GM23338 (cell line): Measurements from ENCODE around the gene TRAPPC12. TPM values are rescaled to one million over a fixed set of nuclear protein-coding genes. Genes with fewer than 3 reads are reported as not detected.

Experiments used
- ATAC-seq: fragments of 200-7000 bp; cut with Tn5 transposase; 3 replicates; pipeline ENCODE4 v1.9.1; 2020
- DNase-seq: peaks from one replicate; pipeline ENCODE4 v3.0.0-alpha.2; 2015; ENCODE audit warnings: low spot score
- H2AFZ ChIP-seq: fragments of 200-600 bp; sonication (generic); 2 replicates; pipeline ENCODE4 v1.8.0; 2016; ENCODE audit warnings: antibody characterized with exemption, mild to moderate bottlenecking, moderate library complexity
- H3F3A ChIP-seq: fragments of 200-600 bp; sonication (generic); replicated peaks from 2 replicates; pipeline ENCODE4 v1.8.0; 2017; ENCODE audit warnings: antibody characterized with exemption, mixed run types, low read depth
- H3K27ac ChIP-seq: fragments of 200-600 bp; sonication (generic); 2 replicates; pipeline ENCODE4 v1.6.1; 2016; ENCODE audit warnings: low read depth
- H3K27me3 ChIP-seq: fragments of 200-600 bp; sonication (generic); 2 replicates; pipeline ENCODE4 v1.8.0; 2016; ENCODE audit warnings: mild to moderate bottlenecking, mixed run types, moderate library complexity; ENCODE audit not compliant: insufficient read depth
- H3K36me3 ChIP-seq: fragments of 200-600 bp; sonication (generic); 2 replicates; pipeline ENCODE4 v1.8.0; 2016; ENCODE audit warnings: mild to moderate bottlenecking; ENCODE audit not compliant: insufficient read depth
- H3K4me1 ChIP-seq: fragments of 200-600 bp; sonication (generic); 2 replicates; pipeline ENCODE4 v1.8.0; 2016; ENCODE audit warnings: mild to moderate bottlenecking, moderate library complexity; ENCODE audit not compliant: insufficient read depth
- H3K4me2 ChIP-seq: fragments of 200-600 bp; sonication (generic); 2 replicates; pipeline ENCODE4 v1.7.1; 2017; ENCODE audit warnings: mixed run types
- H3K4me3 ChIP-seq: fragments of 200-600 bp; sonication (generic); 2 replicates; pipeline ENCODE4 v1.6.1; 2016; ENCODE audit warnings: mixed run types
- H3K79me2 ChIP-seq: fragments of 200-600 bp; sonication (generic); replicated peaks from 2 replicates; pipeline ENCODE4 v1.8.0; 2017; ENCODE audit warnings: mild to moderate bottlenecking; ENCODE audit not compliant: insufficient read depth
- H3K9me2 ChIP-seq: fragments of 200-600 bp; sonication (generic); 2 replicates; pipeline ENCODE4 v1.8.0; 2017; ENCODE audit not compliant: insufficient read depth
- H4K20me1 ChIP-seq: fragments of 200-600 bp; sonication (generic); replicated peaks from 2 replicates; pipeline ENCODE4 v1.8.0; 2017; ENCODE audit warnings: mild to moderate bottlenecking; ENCODE audit not compliant: insufficient read depth
- H3K27ac Mint-ChIP-seq: 2 replicates; pipeline ENCODE4 v1.8.0; 2020; ENCODE audit warnings: inconsistent platforms, mild to moderate bottlenecking, moderate library complexity, mixed read lengths
- H3K27me3 Mint-ChIP-seq: 3 replicates; pipeline ENCODE4 v1.8.0; 2022; ENCODE audit warnings: low read depth, mild to moderate bottlenecking, moderate library complexity, mixed read lengths, inconsistent platforms; ENCODE audit not compliant: insufficient read depth, poor library complexity
- H3K36me3 Mint-ChIP-seq: 3 replicates; pipeline ENCODE4 v1.8.0; 2021; ENCODE audit warnings: low read depth, mild to moderate bottlenecking, inconsistent platforms, moderate library complexity, mixed read lengths
- H3K4me1 Mint-ChIP-seq: 3 replicates; pipeline ENCODE4 v1.8.0; 2020; ENCODE audit warnings: mild to moderate bottlenecking, inconsistent platforms, mixed read lengths
- H3K4me3 Mint-ChIP-seq: 3 replicates; pipeline ENCODE4 v1.8.0; 2021; ENCODE audit warnings: moderate library complexity, mild to moderate bottlenecking, inconsistent platforms, mixed read lengths
- H3K9me3 Mint-ChIP-seq: 3 replicates; pipeline ENCODE4 v1.8.0; 2020; ENCODE audit warnings: moderate library complexity, mild to moderate bottlenecking, inconsistent platforms, mixed read lengths
- CREB1 ChIP-seq: fragments of 250-450 bp; sonication (Bioruptor Pico); IDR thresholded peaks from 2 replicates; pipeline ENCODE4 v1.5.0; 2020; ENCODE audit warnings: low read depth, mild to moderate bottlenecking, moderate library complexity
- EZH2 ChIP-seq: fragments of 200-600 bp; sonication (generic); IDR thresholded peaks from one replicate; pipeline ENCODE4 v1.8.0; 2017; ENCODE audit warnings: antibody characterized with exemption, mild to moderate bottlenecking, low read depth; ENCODE audit not compliant: unreplicated experiment
- EZH2phosphoT487 ChIP-seq: fragments of 200-600 bp; sonication (generic); IDR thresholded peaks from one replicate; pipeline ENCODE4 v1.8.1; 2018; ENCODE audit warnings: antibody characterized with exemption; ENCODE audit not compliant: unreplicated experiment
- JUNB ChIP-seq: IDR thresholded peaks from one replicate; pipeline ENCODE4 v1.6.1; 2016; ENCODE audit warnings: antibody characterized with exemption; ENCODE audit not compliant: unreplicated experiment
- NANOG ChIP-seq: IDR thresholded peaks from 2 replicates; pipeline ENCODE4 v1.6.1; 2016; ENCODE audit warnings: antibody characterized with exemption, borderline replicate concordance
- POLR2AphosphoS5 ChIP-seq: IDR thresholded peaks from 2 replicates; pipeline ENCODE4 v1.6.1; 2016; ENCODE audit warnings: antibody characterized with exemption, low read depth
- REST ChIP-seq: IDR thresholded peaks from one replicate; pipeline ENCODE4 v1.6.1; 2018; ENCODE audit warnings: antibody characterized with exemption; ENCODE audit not compliant: unreplicated experiment
- STAT1 ChIP-seq: IDR thresholded peaks from one replicate; pipeline ENCODE4 v1.6.1; 2016; ENCODE audit warnings: antibody characterized with exemption; ENCODE audit not compliant: unreplicated experiment
- ZNF114 ChIP-seq: fragments of 250-450 bp; sonication (Bioruptor Pico); IDR thresholded peaks from 2 replicates; pipeline ENCODE4 v1.5.0; 2020; ENCODE audit warnings: mild to moderate bottlenecking, moderate library complexity
- ZNF331 ChIP-seq: fragments of 250-450 bp; sonication (Bioruptor Pico); IDR thresholded peaks from 2 replicates; pipeline ENCODE4 v1.5.0; 2020; ENCODE audit warnings: low read depth, mild to moderate bottlenecking, moderate library complexity
- ZNF462 ChIP-seq: fragments of 250-450 bp; sonication (Bioruptor Pico); IDR thresholded peaks from 2 replicates; pipeline ENCODE4 v1.5.0; 2020; ENCODE audit warnings: mild to moderate bottlenecking, moderate library complexity
- polyA plus RNA-seq: library from polyadenylated mRNA; unstranded; fragments of >200 nt; fragmentation: Nextera tagmentation; extraction: Ambion mirVana; gene quantifications from 2 replicates; pipeline ENCODE4 v1.2.1, GENCODE V29; 2016
- total RNA-seq: library from RNA; depleted of rRNA; stranded (reverse); fragments of >200 nt; shearing (Covaris generic); gene quantifications from 2 replicates; pipeline ENCODE4 v1.2.3, GENCODE V29; 2014

Gene TRAPPC12
- total and polyA plus RNA-seq, 2 experiments from 2014 or later, result 48.9 to 57.7 TPM

- TF ChIP-seq REST, result no peak
- TF ChIP-seq POLR2AphosphoS5, result no peak
- TF ChIP-seq EZH2phosphoT487, result no peak
- no peak for TF ChIP-seq CREB1 (CRISPR knock-in tag)
- TF ChIP-seq JUNB, result no peak
Measured at GRCh38 chr2:3450385-3451010, 71.0 kb downstream of the TRAPPC12 start (continued).

- no peaks in the 10 kb centered on the region for H3K27me3 ChIP-seq
- no peak for TF ChIP-seq POLR2AphosphoS5
- no peak for TF ChIP-seq CREB1 (CRISPR knock-in tag)
- TF ChIP-seq JUNB, result no peak
- no peak for TF ChIP-seq EZH2phosphoT487
- no peak for TF ChIP-seq EZH2
- no peak for TF ChIP-seq ZNF462
- no peak for TF ChIP-seq STAT1
- no peak for TF ChIP-seq ZNF114 (CRISPR knock-in tag)
- no peak for TF ChIP-seq NANOG
- TF ChIP-seq ZNF331 (CRISPR knock-in tag), result no peak
- no peak for TF ChIP-seq REST
Measured at GRCh38 chr2:3451169-3451568, 71.7 kb downstream of the TRAPPC12 start.

More at GRCh38 chr2:3451169-3451568, 71.7 kb downstream of the TRAPPC12 start:
- peaks cover 5% of the 10 kb centered on the region for H3K27me3 Mint-ChIP-seq
- no peak overlapping the region for H3K4me3 Mint-ChIP-seq
- no peak overlapping the region for H3K27ac ChIP-seq
- no peak overlapping the region for H3K27ac Mint-ChIP-seq
- no peak for ATAC-seq
- 0 out of 2 replicates have a peak, but pooled peaks cover 5% of the 10 kb centered on the region for H3K36me3 ChIP-seq
- peaks cover 31% of the 10 kb centered on the region for H3K36me3 Mint-ChIP-seq
- no peaks in the 10 kb centered on the region for H3K9me2 ChIP-seq
- no peaks in the 10 kb centered on the region for H3K79me2 ChIP-seq
- H3K4me2 ChIP-seq, result no peak overlapping the region
- no peak overlapping the region for H2AFZ ChIP-seq
- H3K4me1 Mint-ChIP-seq, result peaks cover 11% of the 10 kb centered on the region
- DNase-seq, result no peak
- no peaks in the 10 kb centered on the region for H3F3A ChIP-seq
- no peak overlapping the region for H3K4me3 ChIP-seq
- H4K20me1 ChIP-seq, result no peaks in the 10 kb centered on the region; the same call in 1 of the 2 replicates
- H3K4me1 ChIP-seq, result no peaks in the 10 kb centered on the region
- no peaks in the 10 kb centered on the region; the same call in 2 of the 3 replicates for H3K9me3 Mint-ChIP-seq
